Fibroblast of lung (primary cell): ENCODE data around the gene TMEM161B. TPM values are rescaled to one million over a fixed set of nuclear protein-coding genes. Genes with fewer than 3 reads are reported as not detected.
A peak's percentile ranks its signal among the peaks of the same experiment; 100 is the strongest.

Experiments used
- DNase-seq, 2 donors: peaks; one replicate each; pipeline versions ENCODE4 v3.0.0 to v3.0.0-alpha.2; 2010; ENCODE audit warnings: low read depth in 2 of 2
- H2AFZ ChIP-seq: 2 replicates; pipeline ENCODE4 v1.5.1; 2012; ENCODE audit warnings: low read length, control low read depth, inconsistent platforms
- H3K27ac ChIP-seq: 2 replicates; pipeline ENCODE4 v1.5.1; 2011; ENCODE audit warnings: low read length, control low read depth; ENCODE audit not compliant: insufficient read depth
- H3K27me3 ChIP-seq: 2 replicates; pipeline ENCODE4 v1.5.1; 2011; ENCODE audit warnings: mild to moderate bottlenecking, low read length; ENCODE audit not compliant: control insufficient read depth, insufficient read depth
- H3K36me3 ChIP-seq: 2 replicates; pipeline ENCODE4 v1.5.1; 2011; ENCODE audit warnings: low read length; ENCODE audit not compliant: control insufficient read depth, insufficient read depth
- H3K4me1 ChIP-seq: 2 replicates; pipeline ENCODE4 v1.5.1; 2011; ENCODE audit warnings: low read length; ENCODE audit not compliant: control insufficient read depth, insufficient read depth; ENCODE audit errors: extremely low read depth
- H3K4me2 ChIP-seq: 2 replicates; pipeline ENCODE4 v1.5.1; 2011; ENCODE audit warnings: low read length, control low read depth; ENCODE audit not compliant: insufficient read depth; ENCODE audit errors: extremely low read depth
- H3K4me3 ChIP-seq, 4 experiments: fragments of 200-600 bp in 1 of 4; sonication (generic) in 1 of 4; replicated peaks in 1 of 4; 2 replicates each; pipeline ENCODE4 v1.5.1; 2011 to 2016; ENCODE audit warnings: low read length in 4 of 4, low read depth in 3 of 4, mild to moderate bottlenecking in 3 of 4, control low read depth in 2 of 4, inconsistent platforms in 1 of 4, mixed read lengths in 1 of 4; ENCODE audit not compliant: insufficient read depth in 1 of 4; ENCODE audit errors: control extremely low read depth in 1 of 4
- H3K79me2 ChIP-seq: 2 replicates; pipeline ENCODE4 v1.5.1; 2012; ENCODE audit warnings: mild to moderate bottlenecking, low read length, inconsistent platforms; ENCODE audit not compliant: control insufficient read depth, insufficient read depth
- H3K9ac ChIP-seq: 2 replicates; pipeline ENCODE4 v1.5.1; 2011; ENCODE audit warnings: mild to moderate bottlenecking, low read length, control low read depth; ENCODE audit not compliant: insufficient read depth
- H3K9me3 ChIP-seq: 2 replicates; pipeline ENCODE4 v1.5.1; 2012; ENCODE audit warnings: low read depth, low read length; ENCODE audit not compliant: control insufficient read depth, insufficient read depth
- H4K20me1 ChIP-seq: 2 replicates; pipeline ENCODE4 v1.5.1; 2011; ENCODE audit warnings: low read length; ENCODE audit not compliant: control insufficient read depth, insufficient read depth; ENCODE audit errors: extremely low read depth
- CTCF ChIP-seq, 2 donors: IDR thresholded peaks in 1 of 2; conservative IDR thresholded peaks in 1 of 2; 1 replicate in 1 of 2; 2 replicates in 1 of 2; pipeline ENCODE4 v1.5.1; 2011 to 2012; ENCODE audit warnings: low read length in 2 of 2, control low read depth in 1 of 2, inconsistent platforms in 1 of 2, low read depth in 1 of 2, mild to moderate bottlenecking in 1 of 2
- EZH2 ChIP-seq: IDR thresholded peaks from 2 replicates; pipeline ENCODE4 v1.5.1; 2012; ENCODE audit warnings: low read length, control low read depth, mild to moderate bottlenecking; ENCODE audit errors: missing control alignments
- polyA plus RNA-seq, 2 donors: library from polyadenylated mRNA; depleted of rRNA in 1 of 2; stranded (reverse) in 1 of 2; unstranded in 1 of 2; fragments of >200 nt; gene quantifications; 2 replicates each; pipeline ENCODE4 v1.2.1, GENCODE V29; 2011 to 2012; ENCODE audit warnings: missing spikeins in 1 of 2
- total RNA-seq: library from RNA; depleted of rRNA; stranded (reverse); fragments of >200 nt; gene quantifications from 2 replicates; pipeline ENCODE4 v1.2.1, GENCODE V29; 2014

Gene TMEM161B
- total and polyA plus RNA-seq, 2 donors (not counting 1 experiment from before 2014, with no cell fraction given): 11.5 to 18.3 TPM

- Histone ChIP-seq H3K36me3 (no peaks in the 10 kb centered on the region), H3K4me1 (no peaks in the 10 kb centered on the region), H3K79me2 (no peaks in the 10 kb centered on the region), H3K4me3 (no peak overlapping the region), H2AFZ (peak overlapping the region; percentile 40), H3K27ac (no peak overlapping the region), H3K4me2 (no peak overlapping the region), H3K9me3 (no peaks in the 10 kb centered on the region), H3K27me3 (no peaks in the 10 kb centered on the region), H3K9ac (no peak overlapping the region), H4K20me1 (no peaks in the 10 kb centered on the region)
- DNase-seq: peak in 1 of 2 donors; percentile 7
- TF ChIP-seq CTCF (conservative IDR thresholded peaks at IDR 0.05 in 1 of 2, IDR thresholded peaks at IDR 0.05 in 1 of 2; ENCODE audit: low read depth in 1 of 2, low read length in 2 of 2) (no peak), EZH2 (no peak)
These were observed 95.5 kb downstream of the TMEM161B start for GRCh38 chr5:88172847-88173758.

- H3K4me2 ChIP-seq: no peak overlapping the region
- TF ChIP-seq EZH2 (no peak), CTCF (conservative IDR thresholded peaks at IDR 0.05 in 1 of 2, IDR thresholded peaks at IDR 0.05 in 1 of 2; ENCODE audit: low read depth in 1 of 2, low read length in 2 of 2) (no peak)
- no peak overlapping the region for H3K27ac ChIP-seq
- no peak for DNase-seq
- H2AFZ ChIP-seq: no peak overlapping the region
- H3K27me3 ChIP-seq: no peaks in the 10 kb centered on the region
- no peaks in the 10 kb centered on the region for H3K9me3 ChIP-seq
- no peaks in the 10 kb centered on the region for H3K36me3 ChIP-seq
- no peak overlapping the region for H3K9ac ChIP-seq
- no peaks in the 10 kb centered on the region for H4K20me1 ChIP-seq
- H3K4me3 ChIP-seq: no peak overlapping the region
- no peaks in the 10 kb centered on the region for H3K4me1 ChIP-seq
- H3K79me2 ChIP-seq: no peaks in the 10 kb centered on the region
These were observed 109.1 kb downstream of the TMEM161B start for GRCh38 chr5:88159591-88159990.

- H2AFZ ChIP-seq: no peak overlapping the region
- no peaks in the 10 kb centered on the region for H3K9me3 ChIP-seq
- no peak overlapping the region for H3K9ac ChIP-seq
- no peak overlapping the region for H3K4me3 ChIP-seq
- no peaks in the 10 kb centered on the region for H3K36me3 ChIP-seq
- no peak overlapping the region for H3K4me2 ChIP-seq
- DNase-seq: no peak
- TF ChIP-seq EZH2 (no peak), CTCF (conservative IDR thresholded peaks at IDR 0.05 in 1 of 2, IDR thresholded peaks at IDR 0.05 in 1 of 2; ENCODE audit: low read depth in 1 of 2, low read length in 2 of 2) (no peak)
- H3K79me2 ChIP-seq: no peaks in the 10 kb centered on the region
- H4K20me1 ChIP-seq: no peaks in the 10 kb centered on the region
- H3K4me1 ChIP-seq: no peaks in the 10 kb centered on the region
- H3K27ac ChIP-seq: no peak overlapping the region
- H3K27me3 ChIP-seq: no peaks in the 10 kb centered on the region
These were observed 110.6 kb downstream of the TMEM161B start for GRCh38 chr5:88158056-88158455.
